Peyer's patch (tissue), 4 donors: ENCODE results near the gene CEACAM19. TPM values are rescaled to one million over a fixed set of nuclear protein-coding genes. Genes with fewer than 3 reads are reported as not detected.

Experiments used
- DNase-seq, 3 donors: peaks; one replicate each; pipeline ENCODE4 v3.0.0-alpha.2; 2017 to 2019
- H3K27ac ChIP-seq, 4 donors: fragments of 200-600 bp; sonication (generic); one replicate each; pipeline ENCODE4 v1.5.1; 2016 to 2019
- H3K27me3 ChIP-seq, 2 donors: fragments of 200-600 bp; sonication (generic); one replicate each; pipeline ENCODE4 v1.5.1; 2019
- H3K36me3 ChIP-seq, 3 donors: fragments of 200-600 bp; sonication (generic); one replicate each; pipeline ENCODE4 v1.5.1; 2016 to 2019
- H3K4me1 ChIP-seq, 4 donors: fragments of 200-600 bp; sonication (generic); one replicate each; pipeline ENCODE4 v1.5.1; 2016 to 2019
- H3K4me3 ChIP-seq, 4 donors: fragments of 200-600 bp; sonication (generic); 1 replicate in 3 of 4; 2 replicates in 1 of 4; pipeline ENCODE4 v1.5.1; 2016 to 2019; ENCODE audit warnings: mild to moderate bottlenecking in 1 of 4
- H3K9me3 ChIP-seq, 4 donors: fragments of 200-600 bp; sonication (generic); one replicate each; pipeline ENCODE4 v1.5.1; 2016 to 2019; ENCODE audit warnings: mild to moderate bottlenecking in 1 of 4
- POLR2A ChIP-seq, 2 donors: fragments of 450-650 bp; IDR thresholded peaks; one replicate each; pipeline ENCODE4 v1.5.1; 2017; ENCODE audit warnings: antibody characterized with exemption in 2 of 2, mild to moderate bottlenecking in 2 of 2, moderate library complexity in 2 of 2
- total RNA-seq, 4 donors: library from RNA; depleted of rRNA; stranded (reverse); fragments of >200 nt; gene quantifications; one replicate each; pipeline ENCODE4 v1.1.0, GENCODE V29; 2016
- TF ChIP-seq, protein P1 (sequence below), 6 experiments: fragments of 450-650 bp in 4 of 6; fragments of 200-600 bp in 2 of 6; sonication (generic) in 1 of 6; IDR thresholded peaks; one replicate each; pipeline ENCODE4 v1.5.1; 2017 to 2019; ENCODE audit warnings: antibody characterized with exemption in 6 of 6, mild to moderate bottlenecking in 3 of 6, moderate library complexity in 1 of 6

CEACAM19 gene
- total RNA-seq, 4 donors from 2014 or later: 4.4 to 16.9 (median 13.3) TPM

GRCh38 chr19:44686896-44687295, 15.6 kb downstream of the CEACAM19 start:
- Histone ChIP-seq H3K4me3 (no peak overlapping the region), H3K27me3 (no peaks in the 10 kb centered on the region), H3K4me1 (peaks cover 0 to 22% (median 3%) of the 10 kb centered on the region in 4 donors), H3K9me3 (no peaks in the 10 kb centered on the region), H3K27ac (no peak overlapping the region), H3K36me3 (no peaks in the 10 kb centered on the region)
- DNase-seq: no peak
- TF ChIP-seq, protein P1, sequence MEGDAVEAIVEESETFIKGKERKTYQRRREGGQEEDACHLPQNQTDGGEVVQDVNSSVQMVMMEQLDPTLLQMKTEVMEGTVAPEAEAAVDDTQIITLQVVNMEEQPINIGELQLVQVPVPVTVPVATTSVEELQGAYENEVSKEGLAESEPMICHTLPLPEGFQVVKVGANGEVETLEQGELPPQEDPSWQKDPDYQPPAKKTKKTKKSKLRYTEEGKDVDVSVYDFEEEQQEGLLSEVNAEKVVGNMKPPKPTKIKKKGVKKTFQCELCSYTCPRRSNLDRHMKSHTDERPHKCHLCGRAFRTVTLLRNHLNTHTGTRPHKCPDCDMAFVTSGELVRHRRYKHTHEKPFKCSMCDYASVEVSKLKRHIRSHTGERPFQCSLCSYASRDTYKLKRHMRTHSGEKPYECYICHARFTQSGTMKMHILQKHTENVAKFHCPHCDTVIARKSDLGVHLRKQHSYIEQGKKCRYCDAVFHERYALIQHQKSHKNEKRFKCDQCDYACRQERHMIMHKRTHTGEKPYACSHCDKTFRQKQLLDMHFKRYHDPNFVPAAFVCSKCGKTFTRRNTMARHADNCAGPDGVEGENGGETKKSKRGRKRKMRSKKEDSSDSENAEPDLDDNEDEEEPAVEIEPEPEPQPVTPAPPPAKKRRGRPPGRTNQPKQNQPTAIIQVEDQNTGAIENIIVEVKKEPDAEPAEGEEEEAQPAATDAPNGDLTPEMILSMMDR (IDR thresholded peaks at IDR 0.05): no peak
- TF ChIP-seq POLR2A (IDR thresholded peaks at IDR 0.05): no peak

GRCh38 chr19:44687888-44688287, 16.6 kb downstream of the CEACAM19 start:
- TF ChIP-seq POLR2A (IDR thresholded peaks at IDR 0.05): no peak
- TF ChIP-seq, protein P1 (IDR thresholded peaks at IDR 0.05): no peak
- Histone ChIP-seq H3K4me3 (no peak overlapping the region), H3K36me3 (no peaks in the 10 kb centered on the region), H3K9me3 (no peaks in the 10 kb centered on the region), H3K27ac (no peak overlapping the region), H3K27me3 (no peaks in the 10 kb centered on the region), H3K4me1 (peaks cover 0 to 24% (median 10%) of the 10 kb centered on the region in 4 donors)
- DNase-seq: no peak

DNA sequence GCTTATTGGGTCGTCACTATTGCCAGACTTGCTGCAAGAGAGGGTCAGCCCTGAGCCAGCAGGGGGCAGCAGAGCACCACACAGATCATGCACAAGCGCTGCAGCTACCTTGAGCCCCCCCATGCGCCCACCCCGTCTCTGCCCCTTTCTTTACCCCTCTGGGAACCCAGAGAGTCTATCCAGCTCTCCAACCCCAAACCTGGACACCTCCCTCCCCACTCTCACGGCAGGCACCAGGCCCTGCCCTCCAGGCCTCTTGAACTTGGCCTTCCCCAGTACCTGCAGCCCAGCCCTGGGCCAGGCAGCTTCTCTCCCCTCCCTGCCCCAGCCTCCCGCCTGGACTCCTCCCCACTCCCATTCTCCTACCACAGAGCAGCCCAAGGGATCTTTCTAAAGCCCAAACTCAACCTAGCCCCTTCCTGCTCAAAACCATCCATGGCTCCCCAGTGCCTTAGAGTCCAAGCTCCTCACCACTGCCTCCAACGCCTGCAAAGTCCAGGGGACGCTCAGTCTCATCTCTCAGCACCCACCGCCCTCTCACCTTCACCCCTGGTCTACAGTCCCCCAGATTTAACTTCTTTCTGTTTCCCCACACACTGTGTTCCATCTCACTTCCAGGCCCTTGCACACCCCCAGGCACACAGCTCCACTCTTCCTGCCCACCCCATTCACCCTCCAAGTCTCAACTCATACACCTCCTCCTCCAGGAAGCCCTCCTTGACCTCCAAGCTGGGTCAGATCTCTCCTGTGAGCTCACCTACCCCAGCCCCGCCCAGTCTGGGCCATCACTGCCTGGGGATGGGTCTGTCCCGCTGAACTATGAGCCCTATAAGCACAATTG, 18.2 kb downstream of the CEACAM19 start:
- H3K36me3 ChIP-seq: no peaks in the 10 kb centered on the region
- peaks cover 0 to 32% (median 10%) of the 10 kb centered on the region in 4 donors for H3K4me1 ChIP-seq
- TF ChIP-seq, protein P1 (IDR thresholded peaks at IDR 0.05): peak; percentile 72 to 92 (median 88)
- TF ChIP-seq POLR2A (IDR thresholded peaks at IDR 0.05): no peak
- peak; percentile 74 to 88 (median 87) for DNase-seq
- no peak overlapping the region for H3K4me3 ChIP-seq
- H3K27me3 ChIP-seq: no peaks in the 10 kb centered on the region
- peak overlapping the region in 1 of 4 donors; percentile 14 for H3K27ac ChIP-seq
- no peaks in the 10 kb centered on the region for H3K9me3 ChIP-seq

- no peaks in the 10 kb centered on the region for H3K9me3 ChIP-seq
- H3K4me3 ChIP-seq: no peak overlapping the region
- no peaks in the 10 kb centered on the region for H3K27me3 ChIP-seq
- H3K36me3 ChIP-seq: no peaks in the 10 kb centered on the region
- TF ChIP-seq POLR2A (IDR thresholded peaks at IDR 0.05): no peak
- TF ChIP-seq, protein P1 (IDR thresholded peaks at IDR 0.05): no peak
- H3K27ac ChIP-seq: peak overlapping the region in 1 of 4 donors; percentile 14
- peaks cover 0 to 37% (median 10%) of the 10 kb centered on the region in 4 donors for H3K4me1 ChIP-seq
- DNase-seq: no peak
Measured at GRCh38 chr19:44690131-44690440, 18.8 kb downstream of the CEACAM19 start.

- peak overlapping the region in 1 of 4 donors; percentile 26 for H3K4me3 ChIP-seq
- peak overlapping the region; percentile 22 to 92 (median 66) for H3K27ac ChIP-seq
- no peak for TF ChIP-seq POLR2A (IDR thresholded peaks at IDR 0.05)
- TF ChIP-seq, protein P1 (IDR thresholded peaks at IDR 0.05): no peak
- no peaks in the 10 kb centered on the region for H3K27me3 ChIP-seq
- peaks cover 0 to 40% (median 10%) of the 10 kb centered on the region in 4 donors for H3K4me1 ChIP-seq
- no peak for DNase-seq
- no peaks in the 10 kb centered on the region for H3K36me3 ChIP-seq
- no peaks in the 10 kb centered on the region for H3K9me3 ChIP-seq
Measured at GRCh38 chr19:44692379-44692721, 21.1 kb downstream of the CEACAM19 start.
